Measurements from ENCODE around the gene CFAP251. TPM values are rescaled to one million over a fixed set of nuclear protein-coding genes. Genes with fewer than 3 reads are reported as not detected.
A peak's percentile ranks its signal among the peaks of the same experiment; 100 is the strongest.

The CFAP251 gene
- polyA plus RNA-seq, 1 donor (not counting 4 experiments of a cell fraction or from before 2014, with no cell fraction given) = 74.2 TPM

DNA sequence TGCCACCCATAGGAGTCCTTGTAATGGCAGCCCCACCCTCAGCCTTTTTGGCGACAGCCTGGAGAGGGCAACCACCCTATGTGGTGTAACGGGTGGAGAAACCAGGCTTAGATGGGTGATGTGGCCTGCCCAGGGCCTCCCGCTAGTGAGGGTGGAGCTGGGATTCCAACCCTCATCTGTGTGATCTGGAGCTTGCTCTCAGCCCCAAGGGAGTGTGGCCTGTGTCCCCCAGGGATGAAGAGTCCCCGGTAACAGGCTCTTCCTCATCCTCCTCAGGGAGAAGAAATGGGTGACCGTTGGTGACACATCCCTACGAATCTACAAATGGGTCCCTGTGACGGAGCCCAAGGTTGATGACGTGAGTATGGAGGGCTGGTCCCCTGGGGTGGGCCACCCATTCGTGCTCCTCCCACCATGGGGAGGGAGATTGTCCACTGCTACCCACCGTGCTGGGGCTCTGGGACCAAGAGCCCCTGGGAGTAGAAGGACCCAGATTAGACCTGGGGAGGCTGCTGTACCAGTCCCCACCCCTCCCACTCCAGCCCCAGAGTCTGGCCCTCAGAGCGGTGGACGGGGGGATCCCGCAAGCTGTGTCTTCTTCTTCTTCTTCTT is 112.1 kb downstream of the CFAP251 start:
- peak overlapping the region; percentile 20 for H2AFZ ChIP-seq (ENCODE audit: control insufficient read depth, low read length)

DNA sequence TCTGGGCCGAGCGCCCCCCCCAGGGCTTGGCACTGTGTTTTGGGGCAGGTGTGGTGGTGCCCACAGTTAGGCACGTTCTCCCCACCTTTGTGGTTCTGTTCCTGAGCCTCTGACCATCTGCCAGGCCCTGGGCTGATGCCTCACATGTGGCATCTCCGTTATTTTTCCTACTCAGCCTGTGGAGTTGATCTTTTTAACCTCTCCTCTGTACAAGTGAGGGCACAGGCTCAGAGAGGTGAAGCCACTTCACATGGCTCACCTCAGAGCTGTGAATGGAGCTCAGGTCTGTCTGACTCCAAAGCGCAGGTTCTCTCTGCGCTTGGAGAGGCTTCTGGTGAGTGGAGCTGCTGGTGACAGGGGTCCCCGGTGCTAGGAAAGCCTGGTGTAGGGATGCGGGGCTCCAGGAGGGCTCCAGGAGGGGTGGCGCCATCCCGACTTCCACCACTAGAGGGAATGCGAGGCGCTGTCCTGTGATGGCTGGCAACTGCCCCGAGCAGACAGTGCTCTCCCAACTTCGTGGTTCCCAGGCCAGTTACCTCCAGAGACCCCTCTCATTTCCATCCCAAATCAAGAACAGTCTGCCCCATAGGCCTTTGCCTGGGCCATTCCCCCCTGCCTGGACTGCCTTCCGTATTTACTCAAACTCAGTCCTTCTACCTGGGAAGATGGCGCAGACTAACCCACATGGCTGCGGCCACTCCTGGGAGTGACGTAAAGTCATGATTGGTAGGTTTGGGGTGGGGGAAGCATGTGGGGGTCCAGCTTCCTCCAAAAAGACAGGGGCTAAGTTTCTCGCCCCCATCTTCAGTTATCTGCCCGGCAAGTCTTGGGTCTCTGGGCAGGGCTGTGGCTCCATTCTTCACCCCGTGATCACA is 113.2 kb downstream of the CFAP251 start:
- Histone ChIP-seq H3K9me1 (ENCODE audit: control insufficient read depth, extremely low read depth, insufficient read depth, low read length) (peaks cover 2% of the 10 kb centered on the region), H3K4me1 (ENCODE audit: control insufficient read depth, extremely low read depth, insufficient read depth, low read length) (peaks cover 46% of the 10 kb centered on the region), H3K27ac (ENCODE audit: control insufficient read depth, insufficient read depth, low read length) (no peak overlapping the region), H3K4me2 (ENCODE audit: control insufficient read depth, extremely low read depth, insufficient read depth, low read depth, low read length) (no peak overlapping the region), H3K9me3 (ENCODE audit: control insufficient read depth, low read depth, low read length) (no peaks in the 10 kb centered on the region), H3K9ac (ENCODE audit: control insufficient read depth, extremely low read depth, insufficient read depth, low read length) (no peak overlapping the region), H3K4me3 (ENCODE audit: control insufficient read depth in 2 of 3, extremely low read depth in 1 of 3, insufficient read depth in 2 of 3, low read depth in 1 of 3, low read length in 3 of 3) (no peak overlapping the region), H3K27me3 (ENCODE audit: control insufficient read depth, extremely low read depth, insufficient read depth, low read length) (no peaks in the 10 kb centered on the region), H4K20me1 (ENCODE audit: control insufficient read depth, extremely low read depth, insufficient read depth, low read length) (peaks cover 3% of the 10 kb centered on the region), H3K79me2 (ENCODE audit: control insufficient read depth, insufficient read depth, low read length) (peaks cover 66% of the 10 kb centered on the region), H2AFZ (ENCODE audit: control insufficient read depth, low read length) (no peak overlapping the region), H3K36me3 (ENCODE audit: control insufficient read depth in 2 of 2, extremely low read depth in 1 of 2, insufficient read depth in 2 of 2, low read length in 2 of 2) (peaks cover 4 to 17% of the 10 kb centered on the region in 2 experiments)
- FAIRE-seq (no peak), DNase-seq (ENCODE audit: low read depth, low spot score) (no peak)
- TF ChIP-seq EZH2 (IDR thresholded peaks at IDR 0.05; ENCODE audit: low read length) = no peak
- TF ChIP-seq, protein P1, sequence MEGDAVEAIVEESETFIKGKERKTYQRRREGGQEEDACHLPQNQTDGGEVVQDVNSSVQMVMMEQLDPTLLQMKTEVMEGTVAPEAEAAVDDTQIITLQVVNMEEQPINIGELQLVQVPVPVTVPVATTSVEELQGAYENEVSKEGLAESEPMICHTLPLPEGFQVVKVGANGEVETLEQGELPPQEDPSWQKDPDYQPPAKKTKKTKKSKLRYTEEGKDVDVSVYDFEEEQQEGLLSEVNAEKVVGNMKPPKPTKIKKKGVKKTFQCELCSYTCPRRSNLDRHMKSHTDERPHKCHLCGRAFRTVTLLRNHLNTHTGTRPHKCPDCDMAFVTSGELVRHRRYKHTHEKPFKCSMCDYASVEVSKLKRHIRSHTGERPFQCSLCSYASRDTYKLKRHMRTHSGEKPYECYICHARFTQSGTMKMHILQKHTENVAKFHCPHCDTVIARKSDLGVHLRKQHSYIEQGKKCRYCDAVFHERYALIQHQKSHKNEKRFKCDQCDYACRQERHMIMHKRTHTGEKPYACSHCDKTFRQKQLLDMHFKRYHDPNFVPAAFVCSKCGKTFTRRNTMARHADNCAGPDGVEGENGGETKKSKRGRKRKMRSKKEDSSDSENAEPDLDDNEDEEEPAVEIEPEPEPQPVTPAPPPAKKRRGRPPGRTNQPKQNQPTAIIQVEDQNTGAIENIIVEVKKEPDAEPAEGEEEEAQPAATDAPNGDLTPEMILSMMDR (optimal IDR thresholded peaks at IDR 0.05 in 1 of 3, IDR thresholded peaks at IDR 0.05 in 1 of 3, conservative IDR thresholded peaks at IDR 0.05 in 1 of 3; ENCODE audit: extremely low read depth in 1 of 3, insufficient read depth in 2 of 3, low read length in 3 of 3) = peak in 2 of 3 experiments; percentile 74 to 88
- dilution Hi-C loops (cut with MboI; ENCODE audit: extremely low pct_ligation_motif_present, low sequenced_read_pairs) = no loop called here

More for the DNA sequence above, 112.1 kb downstream of the CFAP251 start:
- H3K27ac ChIP-seq (ENCODE audit: control insufficient read depth, insufficient read depth, low read length) = peak overlapping the region; percentile 47
- peak overlapping the region; percentile 41 for H3K9ac ChIP-seq (ENCODE audit: control insufficient read depth, extremely low read depth, insufficient read depth, low read length)
- H3K27me3 ChIP-seq (ENCODE audit: control insufficient read depth, extremely low read depth, insufficient read depth, low read length) = no peaks in the 10 kb centered on the region
- H4K20me1 ChIP-seq (ENCODE audit: control insufficient read depth, extremely low read depth, insufficient read depth, low read length) = peaks cover 3% of the 10 kb centered on the region
- peak overlapping the region; percentile 77 for H3K4me2 ChIP-seq (ENCODE audit: control insufficient read depth, extremely low read depth, insufficient read depth, low read depth, low read length)
- dilution Hi-C loops (cut with MboI; ENCODE audit: extremely low pct_ligation_motif_present, low sequenced_read_pairs) = no loop called here
- H3K4me3 ChIP-seq (ENCODE audit: control insufficient read depth in 2 of 3, extremely low read depth in 1 of 3, insufficient read depth in 2 of 3, low read depth in 1 of 3, low read length in 3 of 3) = peak overlapping the region in 2 of 3 experiments; percentile 7 to 56
- DNase-seq (ENCODE audit: low read depth, low spot score) (no peak), FAIRE-seq (no peak)
- H3K9me1 ChIP-seq (ENCODE audit: control insufficient read depth, extremely low read depth, insufficient read depth, low read length) = peaks cover 2% of the 10 kb centered on the region
- H3K36me3 ChIP-seq (ENCODE audit: control insufficient read depth in 2 of 2, extremely low read depth in 1 of 2, insufficient read depth in 2 of 2, low read length in 2 of 2) = peaks cover 2 to 12% of the 10 kb centered on the region in 2 experiments
- H3K4me1 ChIP-seq (ENCODE audit: control insufficient read depth, extremely low read depth, insufficient read depth, low read length) = peaks cover 49% of the 10 kb centered on the region
- TF ChIP-seq, protein P1 (optimal IDR thresholded peaks at IDR 0.05 in 1 of 3, IDR thresholded peaks at IDR 0.05 in 1 of 3, conservative IDR thresholded peaks at IDR 0.05 in 1 of 3; ENCODE audit: extremely low read depth in 1 of 3, insufficient read depth in 2 of 3, low read length in 3 of 3) = no peak
- no peak for TF ChIP-seq EZH2 (IDR thresholded peaks at IDR 0.05; ENCODE audit: low read length)
- H3K79me2 ChIP-seq (ENCODE audit: control insufficient read depth, insufficient read depth, low read length) = peaks cover 71% of the 10 kb centered on the region
- no peaks in the 10 kb centered on the region for H3K9me3 ChIP-seq (ENCODE audit: control insufficient read depth, low read depth, low read length)
